Endothelial cell (in vitro differentiated cells): ENCODE measurements around the gene CYTH3. TPM values are rescaled to one million over a fixed set of nuclear protein-coding genes. Genes with fewer than 3 reads are reported as not detected.
"Not testable (repeated sequence)": the region's sequence is repeated elsewhere in the genome, so short reads cannot be mapped to it uniquely, and the experiment has no call there.

Experiments used
- DNase-seq: peaks from one replicate; pipeline ENCODE4 v3.0.0; 2021; ENCODE audit warnings: low spot score
- H3K27ac Mint-ChIP-seq: one replicate; pipeline ENCODE4 v1.8.0; 2021; ENCODE audit warnings: mixed read lengths, inconsistent platforms; ENCODE audit not compliant: unreplicated experiment
- H3K27me3 Mint-ChIP-seq: one replicate; pipeline ENCODE4 v1.8.0; 2021; ENCODE audit warnings: mild to moderate bottlenecking, moderate library complexity, mixed read lengths, inconsistent platforms; ENCODE audit not compliant: unreplicated experiment
- H3K36me3 Mint-ChIP-seq: one replicate; pipeline ENCODE4 v1.8.0; 2021; ENCODE audit warnings: mild to moderate bottlenecking, low read depth, mixed read lengths, inconsistent platforms; ENCODE audit not compliant: unreplicated experiment
- H3K4me1 Mint-ChIP-seq: one replicate; pipeline ENCODE4 v1.8.0; 2021; ENCODE audit warnings: mild to moderate bottlenecking, mixed read lengths, inconsistent platforms; ENCODE audit not compliant: unreplicated experiment
- H3K4me3 Mint-ChIP-seq: one replicate; pipeline ENCODE4 v1.8.0; 2021; ENCODE audit warnings: mild to moderate bottlenecking, mixed read lengths, inconsistent platforms; ENCODE audit not compliant: unreplicated experiment
- H3K9me3 Mint-ChIP-seq: one replicate; pipeline ENCODE4 v1.8.0; 2021; ENCODE audit warnings: mixed read lengths, inconsistent platforms; ENCODE audit not compliant: unreplicated experiment
- total RNA-seq: library from RNA; stranded (reverse); fragmentation: NEBNext Ultra II Directional; extraction: Animal tissue kit (Norgen Biotek cat#: 25700); gene quantifications from one replicate; pipeline ENCODE4 v1.2.1, GENCODE V29; 2021; ENCODE audit not compliant: unreplicated experiment
- TF ChIP-seq, protein P1 (sequence below): fragments of 200-600 bp; sonication (generic); IDR thresholded peaks from one replicate; pipeline ENCODE4 v1.5.0; 2021; ENCODE audit warnings: antibody characterized with exemption; ENCODE audit not compliant: unreplicated experiment

Gene CYTH3
- total RNA-seq, 1 donor from 2014 or later = 24.3 TPM

DNA sequence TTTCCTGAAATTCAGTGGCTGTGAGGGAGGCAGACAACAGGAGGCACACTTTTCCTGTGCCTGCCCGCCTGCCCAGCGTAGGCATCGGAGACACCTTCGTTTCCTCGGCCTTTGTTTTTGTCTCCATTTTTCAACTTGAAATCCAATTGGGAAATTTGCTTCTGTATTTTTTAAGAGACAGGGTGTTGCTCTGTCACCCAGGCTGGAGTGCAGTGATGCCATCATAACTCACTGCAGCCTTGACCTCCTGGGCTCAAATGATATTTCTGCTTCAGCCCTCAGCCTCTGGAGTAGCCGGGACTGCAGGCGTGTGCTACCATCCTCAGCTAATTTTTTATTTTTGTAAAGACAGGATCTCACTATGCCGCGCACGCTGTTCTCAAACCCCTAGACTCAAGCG is 116.8 kb downstream of the CYTH3 start:
- Mint-ChIP-seq H3K4me3 (no peak overlapping the region), H3K4me1 (peaks cover 4% of the 10 kb centered on the region), H3K9me3 (no peaks in the 10 kb centered on the region), H3K27ac (no peak overlapping the region), H3K27me3 (peaks cover 2% of the 10 kb centered on the region), H3K36me3 (peaks cover 28% of the 10 kb centered on the region)
- TF ChIP-seq, protein P1, sequence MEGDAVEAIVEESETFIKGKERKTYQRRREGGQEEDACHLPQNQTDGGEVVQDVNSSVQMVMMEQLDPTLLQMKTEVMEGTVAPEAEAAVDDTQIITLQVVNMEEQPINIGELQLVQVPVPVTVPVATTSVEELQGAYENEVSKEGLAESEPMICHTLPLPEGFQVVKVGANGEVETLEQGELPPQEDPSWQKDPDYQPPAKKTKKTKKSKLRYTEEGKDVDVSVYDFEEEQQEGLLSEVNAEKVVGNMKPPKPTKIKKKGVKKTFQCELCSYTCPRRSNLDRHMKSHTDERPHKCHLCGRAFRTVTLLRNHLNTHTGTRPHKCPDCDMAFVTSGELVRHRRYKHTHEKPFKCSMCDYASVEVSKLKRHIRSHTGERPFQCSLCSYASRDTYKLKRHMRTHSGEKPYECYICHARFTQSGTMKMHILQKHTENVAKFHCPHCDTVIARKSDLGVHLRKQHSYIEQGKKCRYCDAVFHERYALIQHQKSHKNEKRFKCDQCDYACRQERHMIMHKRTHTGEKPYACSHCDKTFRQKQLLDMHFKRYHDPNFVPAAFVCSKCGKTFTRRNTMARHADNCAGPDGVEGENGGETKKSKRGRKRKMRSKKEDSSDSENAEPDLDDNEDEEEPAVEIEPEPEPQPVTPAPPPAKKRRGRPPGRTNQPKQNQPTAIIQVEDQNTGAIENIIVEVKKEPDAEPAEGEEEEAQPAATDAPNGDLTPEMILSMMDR = no peak
- no peak for DNase-seq

DNA sequence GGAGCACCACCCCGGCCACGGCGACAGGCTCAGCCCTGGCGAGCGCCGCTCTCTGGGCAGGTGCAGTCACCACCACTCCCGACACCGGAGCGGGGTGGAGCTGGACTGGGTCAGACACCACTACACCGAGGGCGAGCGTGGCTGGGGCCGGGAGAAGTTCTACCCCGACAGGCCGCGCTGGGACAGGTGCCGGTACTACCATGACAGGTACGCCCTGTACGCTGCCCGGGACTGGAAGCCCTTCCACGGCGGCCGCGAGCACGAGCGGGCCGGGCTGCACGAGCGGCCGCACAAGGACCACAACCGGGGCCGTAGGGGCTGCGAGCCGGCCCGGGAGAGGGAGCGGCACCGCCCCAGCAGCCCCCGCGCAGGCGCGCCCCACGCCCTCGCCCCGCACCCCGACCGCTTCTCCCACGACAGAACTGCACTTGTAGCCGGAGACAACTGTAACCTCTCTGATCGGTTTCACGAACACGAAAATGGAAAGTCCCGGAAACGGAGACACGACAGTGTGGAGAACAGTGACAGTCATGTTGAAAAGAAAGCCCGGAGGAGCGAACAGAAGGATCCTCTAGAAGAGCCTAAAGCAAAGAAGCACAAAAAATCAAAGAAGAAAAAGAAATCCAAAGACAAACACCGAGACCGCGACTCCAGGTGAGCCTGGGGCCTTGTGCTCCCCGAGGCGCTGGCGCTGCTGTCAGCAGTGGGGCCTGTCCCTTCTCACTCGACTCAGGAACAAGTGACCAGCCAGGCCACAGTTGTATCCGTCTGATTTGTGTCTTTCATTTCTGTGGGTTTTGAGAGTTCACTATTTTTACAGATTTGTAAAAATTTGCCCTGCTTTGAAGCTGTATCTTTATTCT is 117.7 kb downstream of the CYTH3 start:
- Mint-ChIP-seq H3K27ac (no peak overlapping the region), H3K27me3 (peaks cover 2% of the 10 kb centered on the region), H3K4me1 (no peaks in the 10 kb centered on the region), H3K36me3 (peaks cover 28% of the 10 kb centered on the region), H3K4me3 (peak overlapping the region; percentile 72), H3K9me3 (no peaks in the 10 kb centered on the region)
- TF ChIP-seq, protein P1 = no peak
- DNase-seq = no peak

DNA sequence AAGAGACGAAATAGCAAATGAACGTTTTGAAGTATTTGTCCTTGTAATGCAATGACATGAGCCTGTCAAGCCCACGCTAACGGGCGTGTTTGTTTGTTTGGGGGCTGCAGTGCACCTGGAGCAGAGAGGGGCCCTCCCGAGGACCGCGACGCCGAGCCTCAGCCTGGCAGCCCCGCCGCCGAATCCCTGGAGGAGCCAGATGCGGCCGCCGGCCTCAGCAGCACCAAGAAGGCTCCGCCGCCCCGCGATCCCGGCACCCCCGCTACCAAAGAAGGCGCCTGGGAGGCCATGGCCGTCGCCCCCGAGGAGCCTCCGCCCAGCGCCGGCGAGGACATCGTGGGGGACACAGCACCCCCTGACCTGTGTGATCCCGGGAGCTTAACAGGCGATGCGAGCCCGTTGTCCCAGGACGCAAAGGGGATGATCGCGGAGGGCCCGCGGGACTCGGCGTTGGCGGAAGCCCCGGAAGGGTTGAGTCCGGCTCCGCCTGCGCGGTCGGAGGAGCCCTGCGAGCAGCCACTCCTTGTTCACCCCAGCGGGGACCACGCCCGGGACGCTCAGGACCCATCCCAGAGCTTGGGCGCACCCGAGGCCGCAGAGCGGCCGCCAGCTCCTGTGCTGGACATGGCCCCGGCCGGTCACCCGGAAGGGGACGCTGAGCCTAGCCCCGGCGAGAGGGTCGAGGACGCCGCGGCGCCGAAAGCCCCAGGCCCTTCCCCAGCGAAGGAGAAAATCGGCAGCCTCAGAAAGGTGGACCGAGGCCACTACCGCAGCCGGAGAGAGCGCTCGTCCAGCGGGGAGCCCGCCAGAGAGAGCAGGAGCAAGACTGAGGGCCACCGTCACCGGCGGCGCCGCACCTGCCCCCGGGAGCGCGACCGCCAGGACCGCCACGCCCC is 118.5 kb downstream of the CYTH3 start:
- peaks cover 35% of the 10 kb centered on the region for H3K36me3 Mint-ChIP-seq
- TF ChIP-seq, protein P1 = no peak
- no peaks in the 10 kb centered on the region for H3K4me1 Mint-ChIP-seq
- no peaks in the 10 kb centered on the region for H3K9me3 Mint-ChIP-seq
- H3K27ac Mint-ChIP-seq = no peak overlapping the region
- H3K27me3 Mint-ChIP-seq = peaks cover 2% of the 10 kb centered on the region
- H3K4me3 Mint-ChIP-seq = no peak overlapping the region
- DNase-seq = no peak

DNA sequence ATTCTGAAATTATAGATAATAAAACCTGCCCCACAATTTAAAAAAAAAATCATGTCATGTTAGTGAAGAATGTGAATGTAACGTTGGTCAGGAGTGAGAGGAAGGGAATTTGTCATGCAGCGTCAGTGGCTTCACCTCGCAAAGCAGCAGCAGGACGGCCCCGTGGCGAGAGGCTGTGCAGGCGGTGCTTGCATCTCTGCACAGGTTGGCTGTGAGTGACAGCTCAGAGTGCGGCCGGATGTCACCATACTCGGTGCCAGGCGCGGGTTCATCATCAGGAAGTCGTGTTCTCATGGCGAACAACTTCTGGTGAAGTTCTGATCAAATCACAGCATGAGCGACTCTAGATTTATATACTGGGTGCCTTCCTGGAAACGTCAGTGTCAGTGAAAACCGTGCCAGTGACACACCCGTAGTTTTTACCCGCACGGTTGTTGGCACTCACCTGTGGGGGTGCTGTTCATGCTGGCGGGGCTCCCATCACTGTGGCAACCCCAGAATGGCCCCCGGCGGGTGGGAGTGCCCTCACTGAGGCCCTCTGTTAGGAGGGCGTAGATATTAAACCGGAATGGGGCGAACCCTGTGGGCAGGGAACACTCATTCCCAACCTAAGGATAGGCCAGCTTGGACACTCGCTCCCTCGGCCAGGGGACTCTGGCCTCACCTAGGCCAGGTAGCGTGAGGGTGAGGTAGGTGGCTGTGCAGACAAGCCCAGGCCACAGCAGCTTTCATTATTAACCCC is 120.3 kb downstream of the CYTH3 start:
- TF ChIP-seq, protein P1 = no peak
- Mint-ChIP-seq H3K27me3 (no peaks in the 10 kb centered on the region), H3K4me1 (no peaks in the 10 kb centered on the region), H3K9me3 (no peaks in the 10 kb centered on the region), H3K27ac (no peak overlapping the region), H3K36me3 (peaks cover 47% of the 10 kb centered on the region), H3K4me3 (no peak overlapping the region)
- no peak for DNase-seq

DNA sequence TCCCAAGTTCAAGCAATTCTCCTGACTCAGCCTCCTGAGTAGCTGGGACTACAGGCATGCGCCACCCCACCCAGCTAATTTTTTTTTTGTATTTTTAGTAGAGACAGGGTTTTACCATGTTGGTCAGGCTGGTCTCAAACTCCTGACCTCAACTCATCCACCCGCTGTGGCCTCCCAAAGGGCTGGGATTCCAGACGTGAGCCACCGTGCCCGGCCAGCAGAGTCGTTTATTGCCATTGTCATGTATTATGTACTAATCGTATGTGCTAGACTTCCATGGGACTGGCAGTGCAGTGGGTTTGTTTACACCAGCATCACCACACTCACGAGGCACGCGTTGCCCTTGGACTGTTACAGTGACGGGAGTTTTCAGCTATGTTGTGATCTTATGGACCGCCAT is 120.9 kb downstream of the CYTH3 start:
- not testable (repeated sequence) for H3K27ac Mint-ChIP-seq, H3K9me3 Mint-ChIP-seq, H3K4me1 Mint-ChIP-seq, H3K27me3 Mint-ChIP-seq, DNase-seq, H3K4me3 Mint-ChIP-seq
- H3K36me3 Mint-ChIP-seq = peaks cover 49% of the 10 kb centered on the region
